Large intestine (tissue), 3 donors: ENCODE data around the gene AXDND1. TPM values are rescaled to one million over a fixed set of nuclear protein-coding genes. Genes with fewer than 3 reads are reported as not detected.
"Not testable (repeated sequence)": the region's sequence is repeated elsewhere in the genome, so short reads cannot be mapped to it uniquely, and the experiment has no call there.

Experiments
- DNase-seq, 2 donors: peaks; one replicate each; pipeline versions ENCODE4 v3.0.0 to v3.0.0-alpha.2; 2013
- H3K27ac ChIP-seq: one replicate; pipeline ENCODE4 v1.5.1; 2013; ENCODE audit warnings: low read length
- H3K27me3 ChIP-seq: 2 replicates; pipeline ENCODE4 v1.6.1; 2013; ENCODE audit warnings: low read length; ENCODE audit not compliant: control insufficient read depth, insufficient read depth
- H3K36me3 ChIP-seq: 2 replicates; pipeline ENCODE4 v1.6.1; 2013; ENCODE audit warnings: low read length; ENCODE audit not compliant: control insufficient read depth, insufficient read depth
- H3K4me1 ChIP-seq: one replicate; pipeline ENCODE4 v1.6.1; 2013; ENCODE audit warnings: low read length; ENCODE audit not compliant: control insufficient read depth, insufficient read depth
- H3K4me3 ChIP-seq: one replicate; pipeline ENCODE4 v1.5.1; 2013; ENCODE audit warnings: low read length
- H3K9me3 ChIP-seq: one replicate; pipeline ENCODE4 v1.6.1; 2013; ENCODE audit warnings: mild to moderate bottlenecking, low read depth, low read length, moderate library complexity; ENCODE audit not compliant: control insufficient read depth
- WGBS: methylation state at CpG from one replicate; pipeline ENCODE4 v1.1.5; 2013; ENCODE audit warnings: low lambda C conversion rate; ENCODE audit not compliant: insufficient coverage; 5-methylcytosine and 5-hydroxymethylcytosine counted together
- polyA plus RNA-seq: library from polyadenylated mRNA; unstranded; fragments of 120-200 nt; gene quantifications from one replicate; pipeline ENCODE4 v1.2.1, GENCODE V29; 2013

Gene AXDND1
- polyA plus RNA-seq, 1 donor, result 0.36 TPM

DNA sequence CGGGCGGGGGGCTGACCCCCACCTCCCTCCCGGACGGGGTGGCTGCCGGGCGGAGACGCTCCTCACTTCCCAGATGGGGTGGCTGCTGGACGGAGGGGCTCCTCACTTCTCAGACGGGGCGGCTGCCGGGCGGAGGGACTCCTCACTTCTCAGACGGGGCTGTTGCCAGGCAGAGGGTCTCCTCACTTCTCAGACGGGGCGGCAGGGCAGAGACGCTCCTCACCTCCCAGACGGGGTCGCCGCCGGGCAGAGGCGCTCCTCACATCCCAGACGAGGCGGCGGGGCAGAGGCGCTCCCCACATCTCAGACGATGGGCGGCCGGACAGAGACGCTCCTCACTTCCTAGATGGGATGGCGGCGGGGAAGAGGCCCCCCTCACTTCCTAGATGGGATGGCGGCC lies 52.9 kb downstream of the AXDND1 start:
- H3K4me3 ChIP-seq, H3K27me3 ChIP-seq, H3K36me3 ChIP-seq, H3K9me3 ChIP-seq, H3K4me1 ChIP-seq, DNase-seq, H3K27ac ChIP-seq: not testable (repeated sequence)
- no CpG with 5 or more reads among the region's 32 CpGs for WGBS

DNA sequence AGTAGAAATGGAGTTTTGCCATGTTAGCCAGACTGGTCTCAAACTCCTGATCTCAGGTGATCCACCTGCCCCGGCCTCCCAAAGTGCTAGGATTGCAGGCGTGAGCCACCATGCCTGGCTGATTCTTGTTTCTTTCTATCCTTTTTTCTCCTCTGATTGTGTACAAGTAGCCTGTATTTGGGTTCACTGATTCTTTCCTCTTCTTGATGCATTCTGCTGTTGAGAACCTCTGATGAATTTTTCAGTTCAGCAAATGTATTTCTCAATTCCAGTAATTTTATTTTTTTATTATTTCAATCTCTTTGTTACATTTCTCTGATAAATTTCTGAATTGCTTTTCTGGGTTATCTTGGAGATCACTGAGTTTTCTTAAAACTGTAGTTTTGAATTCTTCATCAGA lies 58.8 kb downstream of the AXDND1 start:
- WGBS, result 80% methylated on average over 1 of the region's 2 CpGs
- H3K27ac ChIP-seq, result no peak overlapping the region
- H3K4me1 ChIP-seq, result no peaks in the 10 kb centered on the region
- no peaks in the 10 kb centered on the region for H3K36me3 ChIP-seq
- no peak for DNase-seq
- H3K4me3 ChIP-seq, result no peak overlapping the region
- H3K9me3 ChIP-seq, result peaks cover 2% of the 10 kb centered on the region
- H3K27me3 ChIP-seq, result no peaks in the 10 kb centered on the region

DNA sequence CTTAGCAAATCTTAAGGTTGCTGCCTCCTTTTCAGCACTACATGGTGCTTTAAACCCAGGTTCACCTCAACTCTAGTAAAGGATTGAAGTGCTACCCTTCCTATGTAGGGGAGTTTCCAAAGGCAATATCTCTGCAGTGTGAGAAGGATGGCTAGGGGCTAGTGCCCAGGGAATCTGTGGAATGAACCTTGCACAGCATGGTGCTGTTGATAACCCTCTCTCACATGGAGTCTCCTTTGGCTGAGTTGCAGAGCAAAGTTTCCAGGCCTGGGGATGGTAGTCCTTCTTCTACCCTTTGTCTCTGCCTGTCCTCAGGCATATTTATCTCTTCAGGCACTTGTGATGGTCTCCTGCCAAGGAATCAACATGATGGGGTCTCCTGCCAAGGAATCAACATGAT lies 59.4 kb downstream of the AXDND1 start:
- no peaks in the 10 kb centered on the region for H3K36me3 ChIP-seq
- peaks cover 2% of the 10 kb centered on the region for H3K9me3 ChIP-seq
- H3K27ac ChIP-seq, result no peak overlapping the region
- no peaks in the 10 kb centered on the region for H3K4me1 ChIP-seq
- no peak for DNase-seq
- H3K4me3 ChIP-seq, result no peak overlapping the region
- H3K27me3 ChIP-seq, result no peaks in the 10 kb centered on the region

- Histone ChIP-seq H3K4me3 (no peak overlapping the region), H3K9me3 (no peaks in the 10 kb centered on the region), H3K27me3 (no peaks in the 10 kb centered on the region), H3K27ac (no peak overlapping the region), H3K36me3 (no peaks in the 10 kb centered on the region), H3K4me1 (no peaks in the 10 kb centered on the region)
- WGBS, result 60% methylated on average over 1 of the region's 7 CpGs
- no peak for DNase-seq
These were observed 71.4 kb downstream of the AXDND1 start for GRCh38 chr1:179437171-179437570.

DNA sequence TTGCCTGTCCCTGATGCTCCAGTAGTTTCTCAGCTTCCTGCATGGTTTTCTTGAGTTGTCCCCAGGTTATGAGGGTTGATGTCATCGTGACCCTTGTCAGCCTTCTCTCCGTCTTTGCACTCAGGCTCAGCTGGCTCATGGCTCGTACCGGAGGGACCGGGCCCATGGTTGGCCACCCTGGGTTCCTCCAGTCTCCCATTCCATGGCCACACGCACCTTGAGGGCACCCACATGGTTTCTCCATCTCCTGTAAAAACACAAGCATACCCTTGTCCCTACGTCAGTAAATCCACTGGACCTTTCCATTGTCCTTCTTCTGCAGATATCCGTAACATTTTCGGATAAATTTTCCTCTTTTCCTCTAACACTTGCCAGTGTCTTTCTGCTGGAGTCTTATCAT lies 73.9 kb downstream of the AXDND1 start:
- not testable (repeated sequence) for H3K4me1 ChIP-seq, H3K27ac ChIP-seq
- 78% methylated on average over 3 of the region's 9 CpGs for WGBS

GRCh38 chr1:179440301-179440700 lies 74.5 kb downstream of the AXDND1 start:
- no CpG with 5 or more reads among the region's 2 CpGs for WGBS
- not testable (repeated sequence) for H3K36me3 ChIP-seq, H3K4me3 ChIP-seq, H3K27me3 ChIP-seq, H3K4me1 ChIP-seq, DNase-seq, H3K9me3 ChIP-seq
- H3K27ac ChIP-seq, result peak overlapping the region; percentile 4

More for the DNA sequence above, 73.9 kb downstream of the AXDND1 start:
- DNase-seq, H3K27me3 ChIP-seq, H3K4me3 ChIP-seq, H3K36me3 ChIP-seq, H3K9me3 ChIP-seq: not testable (repeated sequence)

DNA sequence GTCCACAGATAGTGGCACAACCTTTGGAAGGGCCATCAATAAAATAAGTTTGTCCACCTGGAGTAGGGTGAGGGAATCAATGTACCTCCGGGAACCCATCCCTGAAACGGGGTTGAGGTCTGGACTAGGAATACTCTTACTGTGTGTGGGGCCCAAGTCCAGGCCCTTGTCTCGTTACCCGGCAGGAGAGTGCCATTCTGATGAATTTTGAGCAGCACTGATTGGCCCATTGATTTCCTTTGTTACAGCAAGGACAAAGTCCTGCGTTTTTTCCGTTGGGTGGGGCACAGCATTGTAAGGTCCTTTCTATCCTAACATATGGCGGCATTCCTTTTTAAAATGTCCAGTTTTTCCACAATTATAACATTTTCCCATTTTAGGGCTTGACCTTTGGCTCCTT lies 75.2 kb downstream of the AXDND1 start:
- DNase-seq, result peak in 1 of 2 donors; percentile 0
- H3K36me3 ChIP-seq, result no peaks in the 10 kb centered on the region
- no peaks in the 10 kb centered on the region for H3K4me1 ChIP-seq
- no peak overlapping the region for H3K4me3 ChIP-seq
- H3K9me3 ChIP-seq, result no peaks in the 10 kb centered on the region
- peak overlapping the region; percentile 18 for H3K27ac ChIP-seq
- no peaks in the 10 kb centered on the region for H3K27me3 ChIP-seq
- 90% methylated on average over 2 of the region's 7 CpGs for WGBS

DNA sequence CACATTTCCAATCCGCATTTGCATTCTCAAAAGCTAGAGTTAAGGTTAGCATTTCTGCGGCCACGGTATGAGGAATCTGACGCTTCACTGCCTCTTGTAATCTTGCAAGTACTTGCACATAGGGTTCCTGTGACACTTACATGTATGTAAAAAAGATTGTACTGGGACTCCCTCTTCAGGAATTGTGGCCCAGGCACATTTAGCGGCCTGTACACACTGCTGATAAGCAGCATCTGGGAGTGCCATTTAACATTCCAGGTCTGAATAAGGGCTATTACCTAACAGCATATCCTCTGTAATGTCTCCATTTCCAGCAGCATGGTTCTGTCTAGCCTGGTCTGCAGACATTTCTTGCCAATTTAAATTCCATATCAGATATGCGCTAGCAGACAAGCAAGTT lies 75.7 kb downstream of the AXDND1 start:
- no peak for DNase-seq
- H3K36me3 ChIP-seq, result no peaks in the 10 kb centered on the region
- no CpG with 5 or more reads among the region's 6 CpGs for WGBS
- H3K4me3 ChIP-seq, result no peak overlapping the region
- H3K9me3 ChIP-seq, result no peaks in the 10 kb centered on the region
- H3K27ac ChIP-seq, result peak overlapping the region; percentile 18
- no peaks in the 10 kb centered on the region for H3K27me3 ChIP-seq
- no peaks in the 10 kb centered on the region for H3K4me1 ChIP-seq

DNA sequence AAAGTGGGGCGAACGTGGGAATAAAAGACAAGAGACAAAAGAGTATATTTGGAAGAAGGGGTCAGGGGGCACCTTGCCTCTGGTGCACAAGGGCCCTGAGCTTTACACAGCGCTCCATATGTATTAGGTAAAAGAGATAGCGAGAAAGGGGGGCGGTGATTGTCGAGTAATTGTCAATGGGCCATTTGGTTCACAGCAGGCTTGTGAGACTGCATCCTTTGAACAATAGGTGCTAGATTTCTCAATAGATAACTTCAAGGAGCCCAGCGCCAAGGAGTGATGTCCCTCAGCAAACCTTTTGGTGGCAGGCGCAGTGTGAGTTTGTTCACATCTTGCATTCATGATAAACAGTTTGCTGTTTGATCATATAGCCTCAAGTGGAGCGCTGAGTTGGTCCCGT lies 77.1 kb downstream of the AXDND1 start:
- H3K9me3 ChIP-seq, DNase-seq, H3K27me3 ChIP-seq, H3K4me1 ChIP-seq, H3K36me3 ChIP-seq, H3K4me3 ChIP-seq, H3K27ac ChIP-seq: not testable (repeated sequence)
- no CpG with 5 or more reads among the region's 10 CpGs for WGBS

DNA sequence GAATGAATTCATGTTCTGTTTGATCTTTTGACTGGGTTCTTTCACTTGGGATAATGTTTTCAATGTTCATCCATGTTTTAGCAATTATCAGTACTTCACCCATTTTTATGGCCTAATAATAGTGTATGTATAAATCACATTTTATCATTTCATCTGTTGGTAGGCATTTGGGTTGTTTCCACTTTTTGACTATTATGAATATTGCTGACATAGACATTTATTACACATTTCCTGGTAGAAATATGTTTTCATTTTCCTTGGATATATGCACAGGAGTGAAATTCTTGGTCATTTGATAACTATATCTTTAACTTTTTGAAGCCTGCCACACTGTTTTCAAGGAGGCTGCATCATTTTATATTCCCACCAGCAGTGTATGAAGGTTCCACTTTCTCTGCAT lies 79.8 kb downstream of the AXDND1 start:
- H3K9me3 ChIP-seq, result peaks cover 2% of the 10 kb centered on the region
- H3K36me3 ChIP-seq, result no peaks in the 10 kb centered on the region
- no peak overlapping the region for H3K4me3 ChIP-seq
- no peak overlapping the region for H3K27ac ChIP-seq
- no peak for DNase-seq
- H3K4me1 ChIP-seq, result no peaks in the 10 kb centered on the region
- H3K27me3 ChIP-seq, result no peaks in the 10 kb centered on the region

- Histone ChIP-seq H3K4me1 (no peaks in the 10 kb centered on the region), H3K4me3 (no peak overlapping the region), H3K27me3 (no peaks in the 10 kb centered on the region), H3K9me3 (peaks cover 2% of the 10 kb centered on the region), H3K36me3 (no peaks in the 10 kb centered on the region), H3K27ac (no peak overlapping the region)
- no peak for DNase-seq
- WGBS, result 100% methylated on average over 1 of the region's 3 CpGs
These were observed 81.7 kb downstream of the AXDND1 start for GRCh38 chr1:179447489-179447888.
